Measurements from ENCODE around the gene RAD54L2. TPM values are rescaled to one million over a fixed set of nuclear protein-coding genes. Genes with fewer than 3 reads are reported as not detected.

The RAD54L2 gene
- total RNA-seq, 1 donor from 2014 or later: 11.9 TPM

Other genes with a start within 250 kb of the RAD54L2 start
- 65.2 and 129 TPM in 2 replicates for gene MANF, start 153.4 kb upstream of the RAD54L2 start, total RNA-seq
- gene RBM15B, start 147.4 kb upstream of the RAD54L2 start, total RNA-seq: 25.8 and 26.1 TPM in 2 replicates
- gene DCAF1, start 38.7 kb upstream of the RAD54L2 start, total RNA-seq: 18.1 and 21.3 TPM in 2 replicates
- gene TEX264, start 132.5 kb downstream of the RAD54L2 start, total RNA-seq: 62.4 and 69.8 TPM in 2 replicates
- 0.11 and 0.31 TPM in 2 replicates for gene GRM2, start 168.3 kb downstream of the RAD54L2 start, total RNA-seq
- gene IQCF6, start 240.5 kb downstream of the RAD54L2 start, total RNA-seq: not detected in 2 replicates